Measurements from ENCODE around the gene TTC7B.

GRCh38 chr14:90641615-90642243 is 174.5 kb downstream of the TTC7B start:
- TF ChIP-seq CHD1 (IDR thresholded peaks at IDR 0.05; ENCODE audit: low read depth, low read length) (no peak), SPI1 (IDR thresholded peaks at IDR 0.05; ENCODE audit: borderline replicate concordance, insufficient read depth, low read depth, low read length) (no peak), MYC (IDR thresholded peaks at IDR 0.05; ENCODE audit: insufficient read depth, insufficient read length, insufficient replicate concordance, low read length, severe bottlenecking) (no peak), POLR2A (IDR thresholded peaks at IDR 0.05; ENCODE audit: low read depth, low read length) (no peak), SIN3A (IDR thresholded peaks at IDR 0.05; ENCODE audit: low read depth, low read length) (no peak)
- TF ChIP-seq, protein P1, sequence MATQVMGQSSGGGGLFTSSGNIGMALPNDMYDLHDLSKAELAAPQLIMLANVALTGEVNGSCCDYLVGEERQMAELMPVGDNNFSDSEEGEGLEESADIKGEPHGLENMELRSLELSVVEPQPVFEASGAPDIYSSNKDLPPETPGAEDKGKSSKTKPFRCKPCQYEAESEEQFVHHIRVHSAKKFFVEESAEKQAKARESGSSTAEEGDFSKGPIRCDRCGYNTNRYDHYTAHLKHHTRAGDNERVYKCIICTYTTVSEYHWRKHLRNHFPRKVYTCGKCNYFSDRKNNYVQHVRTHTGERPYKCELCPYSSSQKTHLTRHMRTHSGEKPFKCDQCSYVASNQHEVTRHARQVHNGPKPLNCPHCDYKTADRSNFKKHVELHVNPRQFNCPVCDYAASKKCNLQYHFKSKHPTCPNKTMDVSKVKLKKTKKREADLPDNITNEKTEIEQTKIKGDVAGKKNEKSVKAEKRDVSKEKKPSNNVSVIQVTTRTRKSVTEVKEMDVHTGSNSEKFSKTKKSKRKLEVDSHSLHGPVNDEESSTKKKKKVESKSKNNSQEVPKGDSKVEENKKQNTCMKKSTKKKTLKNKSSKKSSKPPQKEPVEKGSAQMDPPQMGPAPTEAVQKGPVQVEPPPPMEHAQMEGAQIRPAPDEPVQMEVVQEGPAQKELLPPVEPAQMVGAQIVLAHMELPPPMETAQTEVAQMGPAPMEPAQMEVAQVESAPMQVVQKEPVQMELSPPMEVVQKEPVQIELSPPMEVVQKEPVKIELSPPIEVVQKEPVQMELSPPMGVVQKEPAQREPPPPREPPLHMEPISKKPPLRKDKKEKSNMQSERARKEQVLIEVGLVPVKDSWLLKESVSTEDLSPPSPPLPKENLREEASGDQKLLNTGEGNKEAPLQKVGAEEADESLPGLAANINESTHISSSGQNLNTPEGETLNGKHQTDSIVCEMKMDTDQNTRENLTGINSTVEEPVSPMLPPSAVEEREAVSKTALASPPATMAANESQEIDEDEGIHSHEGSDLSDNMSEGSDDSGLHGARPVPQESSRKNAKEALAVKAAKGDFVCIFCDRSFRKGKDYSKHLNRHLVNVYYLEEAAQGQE (IDR thresholded peaks at IDR 0.05; ENCODE audit: low read depth, low read length): no peak
- TF ChIP-seq, protein P2, sequence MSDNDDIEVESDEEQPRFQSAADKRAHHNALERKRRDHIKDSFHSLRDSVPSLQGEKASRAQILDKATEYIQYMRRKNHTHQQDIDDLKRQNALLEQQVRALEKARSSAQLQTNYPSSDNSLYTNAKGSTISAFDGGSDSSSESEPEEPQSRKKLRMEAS (IDR thresholded peaks at IDR 0.05; ENCODE audit: low read depth, low read length): no peak
- TF ChIP-seq, protein P3, sequence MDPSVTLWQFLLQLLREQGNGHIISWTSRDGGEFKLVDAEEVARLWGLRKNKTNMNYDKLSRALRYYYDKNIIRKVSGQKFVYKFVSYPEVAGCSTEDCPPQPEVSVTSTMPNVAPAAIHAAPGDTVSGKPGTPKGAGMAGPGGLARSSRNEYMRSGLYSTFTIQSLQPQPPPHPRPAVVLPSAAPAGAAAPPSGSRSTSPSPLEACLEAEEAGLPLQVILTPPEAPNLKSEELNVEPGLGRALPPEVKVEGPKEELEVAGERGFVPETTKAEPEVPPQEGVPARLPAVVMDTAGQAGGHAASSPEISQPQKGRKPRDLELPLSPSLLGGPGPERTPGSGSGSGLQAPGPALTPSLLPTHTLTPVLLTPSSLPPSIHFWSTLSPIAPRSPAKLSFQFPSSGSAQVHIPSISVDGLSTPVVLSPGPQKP (IDR thresholded peaks at IDR 0.05; ENCODE audit: low read depth, low read length): no peak
